CD4-positive, alpha-beta T cell treated with Interleukin-17A for 1 hour (primary cell): ENCODE data around the gene TMC8.
"Not testable (repeated sequence)": the region's sequence is repeated elsewhere in the genome, so short reads cannot be mapped to it uniquely, and the experiment has no call there.

Source experiments
- DNase-seq: peaks from one replicate; pipeline ENCODE4 v3.0.0-alpha.2; 2020

TMC8 gene

DNA sequence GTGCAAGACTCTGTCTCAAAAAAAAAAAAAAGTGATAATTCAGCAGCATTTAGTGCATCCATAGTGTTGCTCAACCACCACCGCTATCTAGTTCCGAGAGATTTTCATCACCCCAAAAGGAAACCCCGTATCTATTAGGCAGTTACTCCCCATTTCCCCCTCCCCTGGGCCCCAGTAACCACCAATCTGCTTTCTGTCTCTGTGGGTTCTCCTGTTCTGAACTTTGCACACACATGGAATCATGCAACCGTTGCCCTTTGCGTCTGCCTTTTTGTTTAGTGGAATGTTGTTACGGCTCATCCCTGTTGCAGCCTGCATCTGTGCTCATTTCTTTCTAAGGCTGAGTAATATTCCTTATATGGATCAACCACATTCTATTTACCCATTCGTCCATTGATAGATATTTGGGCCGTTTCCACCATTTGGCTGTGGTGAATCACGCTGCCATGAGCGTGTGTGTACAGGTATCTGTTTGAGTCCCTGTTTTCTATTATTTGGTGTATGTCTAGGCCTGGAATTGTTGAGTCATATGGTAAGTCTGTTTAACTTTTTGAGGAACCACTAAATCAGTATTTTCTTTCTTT is 29.1 kb downstream of the TMC8 start:
- no peak for DNase-seq

- DNase-seq, result no peak
Observed at GRCh38 chr17:78163881-78164747, 33.5 kb downstream of the TMC8 start.

- DNase-seq, result no peak
Observed at GRCh38 chr17:78164748-78165607, 34.4 kb downstream of the TMC8 start.

- DNase-seq, result no peak
Observed at GRCh38 chr17:78166416-78166815, 35.8 kb downstream of the TMC8 start.

DNA sequence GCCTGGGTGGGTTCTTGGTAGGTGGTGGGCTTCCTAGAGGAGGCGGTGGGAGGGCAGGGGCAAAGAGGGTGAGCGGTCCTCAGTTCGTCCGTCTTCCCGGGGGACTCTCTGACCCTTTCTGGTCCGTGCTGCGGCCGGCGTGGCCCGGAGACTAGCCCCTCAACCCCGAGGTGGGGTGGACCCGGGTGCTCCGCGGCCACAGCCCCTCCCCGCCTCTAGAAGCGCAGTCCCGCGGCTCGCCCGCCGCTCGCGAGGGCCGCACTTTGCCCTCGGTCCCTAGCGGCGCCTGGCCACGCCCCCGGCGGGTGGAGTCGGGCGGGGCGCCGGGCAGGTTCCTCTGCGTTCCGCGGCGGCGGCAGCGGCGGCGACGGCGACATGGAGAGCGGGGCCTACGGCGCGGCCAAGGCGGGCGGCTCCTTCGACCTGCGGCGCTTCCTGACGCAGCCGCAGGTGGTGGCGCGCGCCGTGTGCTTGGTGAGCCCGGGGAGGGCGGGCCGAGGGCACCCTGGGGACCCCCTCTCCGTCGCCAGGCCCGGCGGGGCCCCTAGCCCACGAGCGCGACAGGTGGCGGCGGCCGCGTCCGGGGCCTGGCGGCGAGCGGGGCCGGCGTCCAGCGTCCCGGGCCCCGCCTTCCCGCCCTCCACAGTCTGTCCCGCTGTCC is 37.8 kb downstream of the TMC8 start, which contains the start of gene SYNGR2:
Gene SYNGR2 (plus strand): TSS at position 340 of the 661 bp plus-strand sequence. CDS start 36 bp downstream, at position 376.
- DNase-seq, result peak; percentile 87

DNA sequence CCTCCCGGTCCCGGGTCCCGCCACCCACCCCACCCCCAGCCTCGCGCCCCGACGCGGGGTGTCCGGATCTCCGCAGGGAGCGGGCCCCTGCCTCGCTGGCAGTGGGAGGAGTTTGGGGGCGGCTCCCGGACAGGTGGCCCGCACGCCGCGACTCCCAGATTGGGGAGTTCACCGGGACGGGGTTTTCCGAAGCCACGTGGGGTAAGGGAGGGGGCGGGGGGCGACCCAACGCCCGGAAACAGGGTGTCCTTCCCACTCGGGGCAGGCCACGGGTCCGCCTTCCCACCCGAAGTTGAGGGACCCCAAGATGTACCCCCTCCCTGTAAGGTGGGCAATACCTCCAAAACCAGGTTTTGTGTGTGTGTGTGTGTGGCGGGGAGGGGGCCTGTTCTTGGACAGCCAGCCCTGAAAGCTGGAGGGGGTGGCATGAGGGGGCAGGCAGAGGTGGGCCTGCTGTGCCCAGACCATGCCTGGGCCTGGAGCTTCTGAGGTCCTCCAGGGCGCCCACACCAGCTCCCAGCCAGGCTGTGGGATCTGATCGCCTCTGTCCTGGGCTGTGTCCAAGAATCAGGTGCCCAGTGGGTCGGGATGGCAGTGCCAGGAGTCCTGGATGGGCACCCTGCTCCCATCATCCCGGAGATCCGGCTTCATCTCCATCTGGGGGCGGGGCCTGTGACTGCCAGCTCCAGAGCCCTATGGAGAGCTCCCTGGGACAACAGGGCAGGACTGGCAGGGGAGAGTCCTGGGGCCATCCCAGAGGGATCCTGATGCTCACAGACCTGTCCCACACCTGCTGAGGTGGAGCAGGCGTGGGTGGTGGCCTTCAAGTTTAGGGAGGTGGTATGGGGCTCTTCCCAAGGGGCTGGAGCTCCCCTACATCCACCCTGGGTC is 38.6 kb downstream of the TMC8 start:
- peak; percentile 79 for DNase-seq

GRCh38 chr17:78170692-78171590 is 40.4 kb downstream of the TMC8 start:
- DNase-seq, result no peak

DNA sequence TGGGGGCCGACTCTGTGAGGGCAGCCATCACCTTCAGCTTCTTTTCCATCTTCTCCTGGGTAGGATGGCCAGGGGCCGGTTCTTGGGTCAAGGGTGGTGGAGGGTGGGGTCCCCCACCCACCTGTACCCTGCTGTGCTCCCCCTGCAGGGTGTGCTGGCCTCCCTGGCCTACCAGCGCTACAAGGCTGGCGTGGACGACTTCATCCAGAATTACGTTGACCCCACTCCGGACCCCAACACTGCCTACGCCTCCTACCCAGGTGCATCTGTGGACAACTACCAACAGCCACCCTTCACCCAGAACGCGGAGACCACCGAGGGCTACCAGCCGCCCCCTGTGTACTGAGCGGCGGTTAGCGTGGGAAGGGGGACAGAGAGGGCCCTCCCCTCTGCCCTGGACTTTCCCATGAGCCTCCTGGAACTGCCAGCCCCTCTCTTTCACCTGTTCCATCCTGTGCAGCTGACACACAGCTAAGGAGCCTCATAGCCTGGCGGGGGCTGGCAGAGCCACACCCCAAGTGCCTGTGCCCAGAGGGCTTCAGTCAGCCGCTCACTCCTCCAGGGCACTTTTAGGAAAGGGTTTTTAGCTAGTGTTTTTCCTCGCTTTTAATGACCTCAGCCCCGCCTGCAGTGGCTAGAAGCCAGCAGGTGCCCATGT is 41.1 kb downstream of the TMC8 start:
- not testable (repeated sequence) for DNase-seq

DNA sequence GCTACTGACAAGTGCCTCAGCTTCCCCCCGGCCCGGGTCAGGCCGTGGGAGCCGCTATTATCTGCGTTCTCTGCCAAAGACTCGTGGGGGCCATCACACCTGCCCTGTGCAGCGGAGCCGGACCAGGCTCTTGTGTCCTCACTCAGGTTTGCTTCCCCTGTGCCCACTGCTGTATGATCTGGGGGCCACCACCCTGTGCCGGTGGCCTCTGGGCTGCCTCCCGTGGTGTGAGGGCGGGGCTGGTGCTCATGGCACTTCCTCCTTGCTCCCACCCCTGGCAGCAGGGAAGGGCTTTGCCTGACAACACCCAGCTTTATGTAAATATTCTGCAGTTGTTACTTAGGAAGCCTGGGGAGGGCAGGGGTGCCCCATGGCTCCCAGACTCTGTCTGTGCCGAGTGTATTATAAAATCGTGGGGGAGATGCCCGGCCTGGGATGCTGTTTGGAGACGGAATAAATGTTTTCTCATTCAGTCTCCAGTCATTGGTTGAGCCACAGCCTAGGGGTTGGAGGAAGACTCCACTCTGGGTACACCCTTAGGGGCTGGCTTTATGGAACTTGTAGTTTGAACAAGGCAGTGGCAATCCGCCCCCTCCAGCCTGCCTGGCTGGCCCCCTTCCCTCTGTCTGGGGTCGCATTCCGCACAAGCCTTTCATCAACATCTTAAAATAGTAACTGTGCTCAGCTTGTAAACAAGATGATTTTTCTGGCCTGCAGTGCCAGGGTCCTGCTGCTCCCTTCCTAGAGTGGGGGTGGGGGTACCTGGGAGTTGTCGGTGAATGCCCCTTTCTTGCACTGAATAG is 41.9 kb downstream of the TMC8 start:
- DNase-seq, result no peak

DNA sequence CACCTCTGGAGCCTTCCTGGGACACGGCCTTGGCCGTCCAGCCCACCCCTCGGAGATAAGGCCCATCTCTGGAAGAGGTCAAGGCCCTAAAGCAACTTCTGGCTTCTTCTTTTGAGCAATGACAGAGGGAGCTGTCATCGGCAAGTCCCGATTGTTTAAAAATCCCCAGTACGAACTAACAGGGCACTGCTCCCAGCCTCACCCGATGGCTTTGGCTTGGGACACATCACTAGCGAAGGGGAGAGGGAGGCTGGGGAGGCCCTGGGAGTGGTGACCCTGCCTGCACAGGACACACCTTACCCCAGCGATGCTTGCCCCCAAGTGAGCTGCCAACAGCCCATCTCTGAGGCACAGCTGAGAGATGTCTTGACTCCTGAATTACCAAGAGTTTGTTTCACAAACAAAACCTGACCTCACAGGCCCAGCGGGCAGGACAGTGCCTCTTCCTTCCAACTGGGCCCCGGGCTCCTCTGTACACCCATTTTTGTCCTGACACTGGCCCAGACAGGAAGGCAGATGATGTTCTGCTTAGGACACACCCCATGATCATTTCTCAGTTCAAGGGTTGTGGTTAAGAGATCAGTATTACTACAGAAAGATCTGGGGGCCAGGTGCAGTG is 42.6 kb downstream of the TMC8 start:
- DNase-seq, result peak; percentile 57

DNA sequence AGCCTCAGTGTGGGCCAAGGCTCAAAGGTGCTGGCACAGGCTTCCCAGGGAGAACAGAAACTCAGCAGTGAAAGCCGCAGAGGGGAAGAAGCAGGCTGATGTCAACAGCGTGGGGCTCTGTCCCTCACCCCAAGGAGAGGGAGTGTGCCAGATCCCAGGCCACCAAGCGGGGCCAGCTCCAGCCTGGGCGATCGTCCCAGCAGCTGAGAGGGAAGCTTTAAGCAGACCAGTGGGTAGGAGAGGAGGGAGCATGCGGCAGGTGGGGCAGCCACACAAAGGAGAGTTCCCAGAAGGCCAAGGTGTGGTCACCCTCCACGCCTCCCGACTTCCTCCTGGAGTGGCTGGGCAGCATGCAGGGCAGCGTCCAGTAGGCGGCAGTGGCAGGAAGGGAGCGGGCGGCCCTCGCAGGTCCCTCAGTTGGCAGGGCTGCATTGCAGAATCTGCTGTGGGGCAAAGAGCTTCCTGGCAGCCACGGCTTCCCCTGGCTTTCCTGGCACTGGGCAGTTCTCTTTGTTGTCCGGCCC is 43.8 kb downstream of the TMC8 start:
- DNase-seq, result peak; percentile 11

DNA sequence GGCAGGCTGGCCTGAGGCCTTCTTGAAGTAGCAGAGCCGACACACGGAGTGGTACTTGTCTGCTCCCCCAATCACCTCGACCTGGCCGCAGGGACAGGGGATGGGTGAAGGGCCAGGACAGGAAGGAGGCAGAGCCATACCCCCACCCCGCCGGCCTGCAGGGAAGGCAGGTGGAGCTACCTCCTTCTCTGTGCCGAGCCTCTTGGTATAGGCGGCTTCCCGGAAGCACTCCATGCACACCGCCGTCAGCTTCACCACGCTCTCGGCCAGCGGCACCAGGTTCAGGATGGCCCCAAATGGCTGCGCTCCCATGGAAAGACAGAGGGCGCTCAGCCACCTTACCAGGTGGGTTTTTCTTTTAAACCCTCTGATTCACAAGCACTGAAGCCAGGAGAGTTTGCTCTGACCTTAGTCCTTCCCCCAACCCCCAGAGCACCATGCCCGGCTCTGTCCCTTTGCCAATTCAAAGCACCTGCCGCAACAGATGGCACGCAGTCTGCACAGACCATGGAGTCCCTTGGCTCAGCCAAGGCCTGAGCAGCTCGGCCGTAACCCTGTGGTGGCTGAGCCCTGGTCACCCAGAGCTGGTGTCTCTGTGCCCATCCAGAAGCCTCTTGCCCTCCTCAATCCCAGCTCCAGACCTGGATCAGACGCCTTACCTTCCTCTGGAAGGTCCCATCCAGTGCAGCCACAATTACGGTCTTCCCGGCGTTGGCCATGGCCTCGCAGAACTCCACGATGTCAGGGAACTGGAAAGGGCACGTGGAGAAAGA is 44.5 kb downstream of the TMC8 start:
- no peak for DNase-seq

DNA sequence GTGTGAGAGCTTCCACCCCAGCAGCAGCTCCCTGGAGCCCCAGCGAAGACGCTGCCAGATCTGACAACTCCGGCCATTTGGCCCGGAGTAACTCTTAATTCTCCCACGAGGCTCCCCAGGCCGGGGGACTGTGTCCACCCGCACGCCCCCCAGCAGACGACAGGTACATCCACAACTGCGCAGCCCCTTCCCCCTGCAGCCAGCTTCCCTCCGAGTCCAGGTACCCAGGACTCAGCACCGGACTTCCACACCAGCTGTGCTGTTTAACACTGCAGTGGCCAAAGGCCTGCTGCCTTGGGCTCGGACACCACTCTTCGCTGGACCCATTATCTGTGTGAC is 45.0 kb downstream of the TMC8 start:
- DNase-seq, result no peak

DNA sequence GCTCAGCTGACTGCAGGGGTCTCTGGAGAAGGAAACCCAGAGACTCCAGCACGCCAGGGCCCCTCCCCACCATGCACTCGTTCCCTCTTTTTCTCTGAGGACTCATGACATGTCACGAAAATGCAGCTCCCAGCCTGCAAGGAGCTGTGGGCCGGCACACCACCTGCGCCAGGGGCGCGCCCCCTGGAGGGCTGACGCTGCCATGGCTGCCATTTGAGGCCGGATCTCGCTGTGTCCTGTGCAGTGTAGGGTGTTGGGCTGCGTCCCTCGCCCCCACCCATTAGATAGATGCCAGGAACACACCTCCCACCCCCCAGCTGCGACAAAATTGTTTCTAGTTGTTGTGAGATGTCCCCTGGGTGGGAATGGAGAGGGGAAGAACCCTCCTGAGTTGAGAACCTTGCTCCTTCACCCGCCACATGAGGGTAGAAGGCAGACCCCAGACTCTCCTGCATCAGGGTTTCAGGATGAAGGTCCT is 46.0 kb downstream of the TMC8 start:
- DNase-seq, result peak; percentile 79

GRCh38 chr17:78179372-78179771 is 48.8 kb downstream of the TMC8 start:
- no peak for DNase-seq

GRCh38 chr17:78180083-78180482 is 49.5 kb downstream of the TMC8 start:
- peak; percentile 6 for DNase-seq

GRCh38 chr17:78180508-78180907 is 49.9 kb downstream of the TMC8 start:
- DNase-seq, result no peak

GRCh38 chr17:78182504-78182903 is 51.9 kb downstream of the TMC8 start:
- DNase-seq, result no peak
